ENCODE data around the gene ABCB9. TPM values are rescaled to one million over a fixed set of nuclear protein-coding genes. Genes with fewer than 3 reads are reported as not detected.

ABCB9 gene
- total RNA-seq, 4 donors from 2014 or later: 1.5 to 9.2 (median 1.7) TPM

DNA sequence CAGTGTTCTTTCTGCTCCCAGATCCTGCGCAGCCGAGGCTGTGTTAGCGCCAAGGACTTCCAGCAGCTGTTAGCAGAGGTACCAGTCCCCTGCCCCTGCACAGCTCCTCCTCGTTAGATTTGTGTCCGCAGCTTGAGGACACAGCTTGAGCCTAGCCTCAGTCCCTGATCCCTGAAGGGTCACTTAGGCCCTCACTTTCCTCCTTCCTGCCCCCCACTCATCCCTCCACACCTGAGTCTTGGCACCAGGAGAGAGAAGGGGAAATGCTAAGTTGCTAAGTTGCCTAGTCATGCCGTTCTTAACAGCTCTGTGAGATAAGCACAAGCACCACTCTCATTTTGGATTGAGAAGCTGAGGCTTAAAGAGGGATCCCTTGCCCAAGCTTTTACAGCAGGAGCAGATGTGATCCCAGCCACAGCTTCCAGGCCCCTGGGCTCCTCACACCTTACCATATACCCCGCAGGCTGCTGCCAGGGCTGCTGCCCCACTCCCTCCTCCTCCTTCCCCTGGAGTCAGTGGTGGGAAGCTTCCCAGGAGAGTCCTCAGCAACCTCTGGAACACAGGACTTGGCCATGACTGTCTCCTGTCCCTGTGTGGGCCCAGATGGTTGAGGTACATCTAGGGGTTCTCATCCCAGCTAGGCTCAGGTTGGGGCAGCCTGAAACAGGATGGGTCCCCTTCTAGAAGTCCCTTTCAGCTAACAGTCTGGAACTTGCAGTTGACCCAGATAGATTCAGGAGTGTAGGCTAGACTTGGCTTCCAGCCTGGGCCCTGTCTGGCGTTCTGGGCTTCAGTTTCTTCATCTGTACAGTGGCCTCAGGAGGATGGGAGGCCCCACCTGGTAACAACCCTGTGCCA, 9.8 kb upstream of the ABCB9 start:
- TF ChIP-seq, protein P1, sequence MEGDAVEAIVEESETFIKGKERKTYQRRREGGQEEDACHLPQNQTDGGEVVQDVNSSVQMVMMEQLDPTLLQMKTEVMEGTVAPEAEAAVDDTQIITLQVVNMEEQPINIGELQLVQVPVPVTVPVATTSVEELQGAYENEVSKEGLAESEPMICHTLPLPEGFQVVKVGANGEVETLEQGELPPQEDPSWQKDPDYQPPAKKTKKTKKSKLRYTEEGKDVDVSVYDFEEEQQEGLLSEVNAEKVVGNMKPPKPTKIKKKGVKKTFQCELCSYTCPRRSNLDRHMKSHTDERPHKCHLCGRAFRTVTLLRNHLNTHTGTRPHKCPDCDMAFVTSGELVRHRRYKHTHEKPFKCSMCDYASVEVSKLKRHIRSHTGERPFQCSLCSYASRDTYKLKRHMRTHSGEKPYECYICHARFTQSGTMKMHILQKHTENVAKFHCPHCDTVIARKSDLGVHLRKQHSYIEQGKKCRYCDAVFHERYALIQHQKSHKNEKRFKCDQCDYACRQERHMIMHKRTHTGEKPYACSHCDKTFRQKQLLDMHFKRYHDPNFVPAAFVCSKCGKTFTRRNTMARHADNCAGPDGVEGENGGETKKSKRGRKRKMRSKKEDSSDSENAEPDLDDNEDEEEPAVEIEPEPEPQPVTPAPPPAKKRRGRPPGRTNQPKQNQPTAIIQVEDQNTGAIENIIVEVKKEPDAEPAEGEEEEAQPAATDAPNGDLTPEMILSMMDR (IDR thresholded peaks at IDR 0.05; ENCODE audit: low read depth): no peak

DNA sequence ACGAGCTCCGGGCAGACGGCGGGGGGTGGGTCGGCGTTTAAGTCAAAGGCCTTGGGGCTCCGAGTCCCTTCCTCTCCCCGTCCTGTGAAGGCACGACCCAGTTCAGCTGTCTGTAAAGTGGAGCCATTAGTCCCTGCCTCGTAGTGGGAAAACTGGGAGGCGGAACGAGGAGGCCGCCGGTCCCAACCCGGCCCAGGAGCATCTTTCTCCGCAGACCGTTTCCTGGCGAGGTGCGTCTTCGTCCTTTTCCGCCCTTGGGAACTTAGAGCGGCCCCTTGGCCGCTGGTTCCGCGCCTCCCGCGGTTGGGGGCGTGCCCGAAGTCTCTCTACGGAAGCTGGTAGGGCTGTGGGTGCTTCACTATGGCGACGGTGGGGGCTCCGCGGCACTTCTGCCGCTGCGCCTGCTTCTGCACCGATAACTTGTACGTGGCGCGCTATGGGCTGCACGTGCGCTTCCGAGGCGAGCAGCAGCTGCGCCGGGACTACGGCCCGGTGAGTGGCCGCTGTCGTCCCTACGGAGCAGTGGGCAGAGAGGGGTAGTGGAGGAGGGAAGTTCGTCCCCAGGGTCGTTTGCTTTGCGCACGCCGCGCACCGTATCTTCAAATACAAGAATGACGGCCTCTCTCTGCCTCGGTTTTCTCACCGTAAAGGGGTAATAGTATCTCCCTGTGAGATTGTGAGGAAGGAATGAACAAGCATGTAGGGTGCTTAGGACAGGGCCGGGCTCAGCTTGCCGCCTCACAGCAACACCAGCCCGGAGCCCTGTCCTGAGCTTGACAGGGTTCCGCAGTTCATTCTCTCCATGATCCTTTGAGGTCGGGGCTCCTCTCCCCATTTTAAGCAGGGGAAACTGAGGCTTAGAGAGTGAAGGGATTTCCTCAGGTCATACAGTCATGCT, 8.9 kb upstream of the ABCB9 start, which contains the start of gene OGFOD2:
Gene OGFOD2 (plus strand): TSS at position 353 of the 898 bp plus-strand sequence. CDS start 8 bp downstream, at position 361.
- TF ChIP-seq, protein P1 (IDR thresholded peaks at IDR 0.05; ENCODE audit: low read depth): no peak

DNA sequence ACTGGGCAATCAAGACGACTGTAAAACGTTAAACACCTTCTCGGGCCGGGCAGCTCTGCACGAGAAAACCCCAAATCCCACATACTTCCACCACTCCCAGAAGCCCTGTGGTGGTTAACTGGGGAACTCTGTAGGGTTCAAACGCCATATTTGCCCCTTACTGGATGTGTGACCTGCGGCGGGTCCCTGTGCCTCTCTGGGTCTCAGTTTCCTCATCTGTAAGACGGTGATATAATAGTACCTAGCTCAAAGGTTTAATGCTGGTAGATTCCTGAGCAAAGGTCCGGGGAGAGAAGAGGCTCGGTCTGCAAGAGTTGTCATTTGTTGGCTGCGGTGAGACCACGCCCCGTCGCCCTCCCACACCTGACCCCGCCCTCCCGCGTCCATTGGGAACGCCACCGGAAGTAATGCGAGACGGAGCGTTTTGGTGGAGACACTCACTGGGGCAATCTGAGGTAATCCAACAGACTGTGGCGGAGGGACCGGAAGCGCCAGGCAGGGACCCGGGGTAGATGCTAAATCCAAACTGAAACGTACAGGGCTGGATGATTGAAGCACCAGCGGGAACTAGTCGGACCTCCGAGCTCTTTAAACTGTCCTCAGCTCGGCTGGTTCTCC, 8.1 kb upstream of the ABCB9 start:
- TF ChIP-seq, protein P1 (IDR thresholded peaks at IDR 0.05; ENCODE audit: low read depth): no peak

DNA sequence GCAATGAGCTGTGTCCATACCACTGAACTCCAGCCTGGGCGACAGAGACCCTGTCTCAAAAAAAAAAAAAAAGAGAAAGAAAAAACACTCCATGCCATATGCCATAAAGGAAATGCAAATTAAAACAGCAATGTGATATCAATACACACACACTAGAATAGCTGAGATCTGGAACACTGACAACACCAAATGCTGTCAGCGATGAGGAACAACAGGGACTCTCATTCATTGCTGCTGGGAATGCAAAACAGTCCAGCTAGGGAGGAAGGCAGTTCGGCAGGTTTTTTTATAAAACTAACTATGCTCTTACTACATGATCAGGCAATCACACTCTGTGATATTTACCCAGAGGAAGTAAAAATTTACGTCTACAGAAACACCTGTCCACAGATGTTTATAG, 3.4 kb upstream of the ABCB9 start:
- TF ChIP-seq, protein P1 (IDR thresholded peaks at IDR 0.05; ENCODE audit: low read depth): no peak

DNA sequence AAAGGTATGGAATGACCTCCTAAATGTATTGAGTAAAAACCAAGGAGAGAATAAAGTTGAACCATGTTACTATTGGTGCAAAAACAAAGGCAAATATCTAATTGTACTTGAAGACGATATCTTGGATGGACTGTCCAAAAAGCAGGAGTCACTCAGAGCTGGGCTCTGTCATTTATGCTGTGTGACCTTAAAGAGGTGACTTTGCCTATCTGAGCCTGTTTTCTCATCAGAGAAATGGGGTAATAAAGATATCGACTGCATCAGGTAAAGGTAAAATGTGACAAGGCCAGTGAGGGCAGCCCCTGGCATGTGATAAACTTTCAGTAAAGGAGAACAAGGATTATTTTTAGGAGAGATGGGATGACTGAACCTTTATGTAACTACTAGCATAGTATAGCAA, 1.8 kb upstream of the ABCB9 start:
- TF ChIP-seq, protein P1 (IDR thresholded peaks at IDR 0.05; ENCODE audit: low read depth): no peak

DNA sequence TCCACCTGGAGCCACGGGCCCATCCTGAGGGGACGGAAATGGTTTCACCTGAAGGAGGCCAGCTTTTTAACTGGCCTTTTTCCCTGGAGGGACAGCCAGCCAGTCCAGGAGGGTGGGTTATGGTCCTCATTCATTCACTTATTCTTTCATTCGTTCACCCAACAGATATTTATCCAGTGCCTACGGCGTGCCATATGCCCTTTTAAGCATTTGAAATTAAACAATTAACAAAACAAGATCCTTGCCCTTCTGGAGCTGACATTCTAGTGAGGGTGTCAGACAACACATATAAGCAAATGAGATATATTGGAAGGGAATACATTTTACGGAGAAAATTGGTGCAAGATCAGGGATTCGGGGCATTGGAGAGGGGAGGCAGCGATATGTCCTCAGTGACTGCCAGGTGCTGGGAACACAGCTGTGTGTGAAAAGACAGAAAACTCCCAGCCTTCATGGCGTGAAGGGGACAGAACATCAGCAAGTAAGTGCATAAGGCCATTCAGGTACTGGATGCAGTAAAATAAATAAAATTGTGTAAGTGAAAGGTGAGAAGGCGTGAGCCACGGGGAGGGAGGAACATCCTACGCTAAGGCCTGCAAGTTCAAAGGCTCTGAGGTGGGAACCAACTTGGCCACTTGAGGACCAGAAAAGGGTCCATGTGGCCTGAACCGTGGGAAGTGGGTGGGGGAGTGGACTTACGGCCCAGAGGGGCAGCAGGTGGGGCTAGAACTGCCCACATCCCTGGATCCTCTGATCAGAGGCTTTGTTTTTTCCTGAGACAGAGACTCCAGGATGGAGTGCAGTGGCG, 684 bp upstream of the ABCB9 start:
- TF ChIP-seq, protein P1 (IDR thresholded peaks at IDR 0.05; ENCODE audit: low read depth): no peak

Data from subcutaneous adipose tissue (tissue), 4 donors.